Measurements from ENCODE around the gene MLLT3. TPM values are rescaled to one million over a fixed set of nuclear protein-coding genes. Genes with fewer than 3 reads are reported as not detected.

The MLLT3 gene
- total RNA-seq, 2 donors from 2014 or later: 8.1 to 9.6 TPM

DNA sequence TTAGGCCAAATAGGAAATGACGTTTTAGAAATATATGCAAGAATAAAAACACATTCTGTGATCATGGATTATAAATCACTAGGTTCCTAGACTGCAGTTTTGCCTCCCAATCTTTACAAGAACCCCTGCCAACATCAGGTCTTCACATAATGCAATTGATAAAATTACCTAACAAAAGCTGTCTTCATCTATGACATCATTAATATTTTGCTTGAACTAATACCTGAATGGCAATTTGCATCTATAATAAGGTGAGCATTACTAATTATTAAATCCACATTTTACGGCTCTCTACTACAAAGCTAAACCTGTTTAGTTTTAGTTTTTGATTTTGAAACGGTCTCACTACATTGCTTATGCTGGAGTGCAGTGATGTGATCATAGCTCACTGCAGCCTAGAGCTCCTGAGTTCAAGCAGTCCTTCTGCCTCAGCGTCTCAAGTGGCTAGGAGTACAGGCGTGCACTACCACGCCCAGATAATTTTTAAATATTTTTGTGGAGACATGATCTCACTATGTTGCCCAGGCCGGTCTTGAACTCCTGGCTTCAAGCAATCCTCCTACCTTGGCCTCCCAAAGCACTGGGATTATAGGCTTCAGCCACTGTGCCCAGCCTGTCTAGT lies 218.0 kb downstream of the MLLT3 start:
- Histone ChIP-seq H3K4me3 (no peak overlapping the region), H3K36me3 (no peaks in the 10 kb centered on the region), H3K27me3 (replicated peaks; ENCODE audit: insufficient read depth) (no peaks in the 10 kb centered on the region), H3K9me3 (no peaks in the 10 kb centered on the region), H3K4me1 (ENCODE audit: control insufficient read depth in 1 of 2, low read depth in 2 of 2) (no peaks in the 10 kb centered on the region), H3K27ac (no peak overlapping the region)
- ATAC-seq (ENCODE audit: insufficient number of reproducible peaks, low FRiP score, low read depth): no peak
- no peak for DNase-seq (ENCODE audit: low spot score)
- TF ChIP-seq, protein P1, sequence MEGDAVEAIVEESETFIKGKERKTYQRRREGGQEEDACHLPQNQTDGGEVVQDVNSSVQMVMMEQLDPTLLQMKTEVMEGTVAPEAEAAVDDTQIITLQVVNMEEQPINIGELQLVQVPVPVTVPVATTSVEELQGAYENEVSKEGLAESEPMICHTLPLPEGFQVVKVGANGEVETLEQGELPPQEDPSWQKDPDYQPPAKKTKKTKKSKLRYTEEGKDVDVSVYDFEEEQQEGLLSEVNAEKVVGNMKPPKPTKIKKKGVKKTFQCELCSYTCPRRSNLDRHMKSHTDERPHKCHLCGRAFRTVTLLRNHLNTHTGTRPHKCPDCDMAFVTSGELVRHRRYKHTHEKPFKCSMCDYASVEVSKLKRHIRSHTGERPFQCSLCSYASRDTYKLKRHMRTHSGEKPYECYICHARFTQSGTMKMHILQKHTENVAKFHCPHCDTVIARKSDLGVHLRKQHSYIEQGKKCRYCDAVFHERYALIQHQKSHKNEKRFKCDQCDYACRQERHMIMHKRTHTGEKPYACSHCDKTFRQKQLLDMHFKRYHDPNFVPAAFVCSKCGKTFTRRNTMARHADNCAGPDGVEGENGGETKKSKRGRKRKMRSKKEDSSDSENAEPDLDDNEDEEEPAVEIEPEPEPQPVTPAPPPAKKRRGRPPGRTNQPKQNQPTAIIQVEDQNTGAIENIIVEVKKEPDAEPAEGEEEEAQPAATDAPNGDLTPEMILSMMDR (IDR thresholded peaks at IDR 0.05): no peak

DNA sequence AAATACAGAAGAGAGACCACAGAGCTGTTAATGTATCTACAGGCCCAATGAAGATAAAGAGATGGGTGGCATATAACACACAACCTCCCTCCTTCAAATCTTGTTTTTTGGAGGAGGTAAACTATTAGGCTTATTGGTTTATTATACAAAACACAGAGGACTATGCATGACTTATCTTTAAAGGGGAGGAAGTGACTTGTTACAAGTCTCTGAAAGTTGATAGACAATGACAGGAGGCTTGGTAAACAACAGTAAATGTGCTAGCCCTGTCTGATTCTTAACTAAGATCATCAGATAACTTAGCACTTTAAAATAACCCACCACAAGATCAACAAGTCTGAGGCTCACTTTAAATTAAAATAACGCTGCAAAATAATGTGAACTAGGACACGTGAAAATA lies 219.0 kb downstream of the MLLT3 start:
- H3K4me3 ChIP-seq: no peak overlapping the region
- ATAC-seq (ENCODE audit: insufficient number of reproducible peaks, low FRiP score, low read depth): no peak
- DNase-seq (ENCODE audit: low spot score): no peak
- H3K9me3 ChIP-seq: no peaks in the 10 kb centered on the region
- no peak overlapping the region for H3K27ac ChIP-seq
- no peaks in the 10 kb centered on the region for H3K27me3 ChIP-seq (replicated peaks; ENCODE audit: insufficient read depth)
- no peaks in the 10 kb centered on the region for H3K36me3 ChIP-seq
- no peaks in the 10 kb centered on the region for H3K4me1 ChIP-seq (ENCODE audit: control insufficient read depth in 1 of 2, low read depth in 2 of 2)
- TF ChIP-seq, protein P1 (IDR thresholded peaks at IDR 0.05): no peak

DNA sequence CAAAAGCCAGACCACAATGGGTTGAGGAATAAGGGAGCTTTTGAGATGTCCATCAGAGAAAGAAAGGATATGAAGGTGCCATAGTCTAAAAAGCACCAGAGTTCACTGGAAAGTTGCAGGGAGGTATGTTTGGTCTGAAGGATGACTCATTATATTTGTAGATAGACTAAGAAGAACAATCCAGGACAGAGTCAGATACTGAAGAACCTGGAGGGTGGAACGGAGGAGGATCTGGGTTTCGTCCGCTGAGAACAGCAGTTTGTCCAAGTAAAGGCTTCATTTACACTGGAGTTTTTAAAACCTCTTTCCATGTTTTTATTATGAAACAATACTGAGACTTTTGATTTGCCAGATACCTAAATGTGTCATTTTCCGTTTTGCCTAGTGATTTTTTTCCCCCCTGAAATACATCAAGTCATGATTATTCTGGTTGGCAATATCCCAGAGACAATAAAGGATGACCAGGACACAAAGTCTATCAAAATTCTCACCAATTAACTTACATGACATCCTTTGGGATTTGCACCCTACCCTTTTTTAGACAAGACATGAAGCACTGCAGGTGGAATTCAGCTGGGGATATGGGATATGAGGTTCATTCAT lies 219.9 kb downstream of the MLLT3 start:
- no peaks in the 10 kb centered on the region for H3K9me3 ChIP-seq
- ATAC-seq (ENCODE audit: insufficient number of reproducible peaks, low FRiP score, low read depth) (no peak), DNase-seq (ENCODE audit: low spot score) (no peak)
- H3K4me1 ChIP-seq (ENCODE audit: control insufficient read depth in 1 of 2, low read depth in 2 of 2): no peaks in the 10 kb centered on the region
- H3K27ac ChIP-seq: no peak overlapping the region
- TF ChIP-seq, protein P1 (IDR thresholded peaks at IDR 0.05): no peak
- H3K27me3 ChIP-seq (replicated peaks; ENCODE audit: insufficient read depth): no peaks in the 10 kb centered on the region
- no peak overlapping the region for H3K4me3 ChIP-seq
- H3K36me3 ChIP-seq: no peaks in the 10 kb centered on the region

DNA sequence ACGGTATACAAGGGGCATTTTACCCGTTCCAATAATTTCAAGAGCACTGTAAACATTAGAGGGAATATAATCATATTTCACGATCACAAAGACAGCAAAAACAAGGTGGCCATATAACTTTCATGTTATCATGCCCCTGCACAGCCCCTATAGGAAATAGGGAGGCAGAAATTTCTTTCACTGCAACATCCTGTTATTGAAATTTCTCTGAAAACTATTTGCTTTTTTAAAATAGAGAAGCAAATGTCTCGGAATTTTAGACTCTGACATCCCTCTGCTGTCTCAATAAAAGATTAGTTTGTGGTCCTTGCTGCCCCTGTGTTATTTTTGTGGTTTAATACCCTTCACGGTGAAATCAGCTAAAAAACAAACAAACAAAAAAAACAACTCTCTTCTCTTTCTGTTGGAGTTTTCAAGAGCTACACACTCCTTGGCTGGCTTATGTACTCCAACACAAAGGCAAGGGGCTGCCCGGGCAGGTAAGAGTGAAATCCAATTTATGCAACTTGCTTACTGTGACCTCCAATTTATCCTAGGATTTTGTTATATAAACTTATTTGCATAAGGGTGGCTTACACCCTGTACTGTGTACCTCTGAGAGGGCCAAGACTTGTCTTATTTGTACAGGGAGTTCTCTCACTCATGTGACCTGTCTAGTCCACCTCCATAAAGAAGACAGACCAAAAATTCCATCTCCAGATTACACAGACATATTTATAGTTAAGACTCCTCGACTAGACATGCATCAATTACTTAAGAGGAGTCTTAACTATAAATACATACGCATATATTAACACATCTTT lies 223.6 kb downstream of the MLLT3 start:
- Histone ChIP-seq H3K36me3 (no peaks in the 10 kb centered on the region), H3K4me1 (ENCODE audit: control insufficient read depth in 1 of 2, low read depth in 2 of 2) (no peaks in the 10 kb centered on the region), H3K27me3 (replicated peaks; ENCODE audit: insufficient read depth) (no peaks in the 10 kb centered on the region), H3K4me3 (no peak overlapping the region), H3K9me3 (no peaks in the 10 kb centered on the region), H3K27ac (no peak overlapping the region)
- no peak for ATAC-seq (ENCODE audit: insufficient number of reproducible peaks, low FRiP score, low read depth)
- no peak for DNase-seq (ENCODE audit: low spot score)
- TF ChIP-seq, protein P1 (IDR thresholded peaks at IDR 0.05): no peak

DNA sequence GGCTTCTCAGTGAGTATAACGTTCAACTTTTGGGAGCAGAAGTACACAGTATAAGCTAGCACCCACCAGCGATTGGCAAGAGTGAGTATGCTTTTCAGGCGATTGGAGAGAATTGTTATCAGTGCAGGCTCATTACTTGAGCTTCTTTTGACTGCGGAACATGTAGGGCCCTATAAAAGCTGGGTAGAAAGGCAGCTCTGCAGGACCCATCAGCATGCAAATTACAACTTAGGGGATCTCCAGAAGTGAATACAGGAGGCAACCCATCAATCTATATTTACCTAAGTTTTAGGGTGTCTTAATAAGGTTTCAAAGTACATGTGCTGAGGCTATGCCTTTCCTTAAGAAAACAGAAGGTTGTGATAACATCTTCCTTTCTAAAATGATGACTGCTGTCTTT lies 225.0 kb downstream of the MLLT3 start:
- ATAC-seq (ENCODE audit: insufficient number of reproducible peaks, low FRiP score, low read depth) (no peak), DNase-seq (ENCODE audit: low spot score) (no peak)
- Histone ChIP-seq H3K9me3 (no peaks in the 10 kb centered on the region), H3K4me3 (no peak overlapping the region), H3K4me1 (ENCODE audit: control insufficient read depth in 1 of 2, low read depth in 2 of 2) (no peaks in the 10 kb centered on the region), H3K27ac (no peak overlapping the region), H3K36me3 (no peaks in the 10 kb centered on the region), H3K27me3 (replicated peaks; ENCODE audit: insufficient read depth) (no peaks in the 10 kb centered on the region)
- TF ChIP-seq, protein P1 (IDR thresholded peaks at IDR 0.05): no peak
